GM19324 (cell line): ENCODE results near the gene PLXNA4.
"Not testable (repeated sequence)": the region's sequence is repeated elsewhere in the genome, so short reads cannot be mapped to it uniquely, and the experiment has no call there.

Experiments used
- ATAC-seq: cut with Tn5 transposase; IDR thresholded peaks from one replicate; pipeline ENCODE4 v1.9.1; 2021; ENCODE audit warnings: mild to moderate bottlenecking, moderate library complexity; ENCODE audit not compliant: unreplicated experiment, low FRiP score

Gene PLXNA4

GRCh38 chr7:132197772-132198171 is 378.5 kb downstream of the PLXNA4 start:
- no peak for ATAC-seq

- ATAC-seq, result no peak
Observed at GRCh38 chr7:132193898-132194297, 382.4 kb downstream of the PLXNA4 start.

GRCh38 chr7:132192809-132193208 is 383.5 kb downstream of the PLXNA4 start:
- ATAC-seq, result no peak

GRCh38 chr7:132191418-132191817 is 384.9 kb downstream of the PLXNA4 start:
- no peak for ATAC-seq

GRCh38 chr7:132190683-132191082 is 385.6 kb downstream of the PLXNA4 start:
- ATAC-seq, result no peak

GRCh38 chr7:132189881-132190280 is 386.4 kb downstream of the PLXNA4 start:
- ATAC-seq, result no peak

GRCh38 chr7:132187869-132188789 is 388.1 kb downstream of the PLXNA4 start:
- no peak for ATAC-seq

GRCh38 chr7:132187391-132187790 is 388.9 kb downstream of the PLXNA4 start:
- ATAC-seq, result no peak

GRCh38 chr7:132185150-132185549 is 391.1 kb downstream of the PLXNA4 start:
- no peak for ATAC-seq

GRCh38 chr7:132183781-132184380 is 392.4 kb downstream of the PLXNA4 start:
- no peak for ATAC-seq

- ATAC-seq, result no peak
Observed at GRCh38 chr7:132182992-132183391, 393.3 kb downstream of the PLXNA4 start.

- no peak for ATAC-seq
Observed at GRCh38 chr7:132181946-132182685, 394.2 kb downstream of the PLXNA4 start.

- no peak for ATAC-seq
Observed at GRCh38 chr7:132181371-132181770, 394.9 kb downstream of the PLXNA4 start.

GRCh38 chr7:132180481-132180880 is 395.8 kb downstream of the PLXNA4 start:
- no peak for ATAC-seq

GRCh38 chr7:132179681-132180080 is 396.6 kb downstream of the PLXNA4 start:
- ATAC-seq, result no peak

GRCh38 chr7:132179080-132179430 is 397.2 kb downstream of the PLXNA4 start:
- ATAC-seq, result no peak

GRCh38 chr7:132178402-132179079 is 397.7 kb downstream of the PLXNA4 start:
- not testable (repeated sequence) for ATAC-seq

- ATAC-seq, result no peak
Observed at GRCh38 chr7:132177708-132178401, 398.4 kb downstream of the PLXNA4 start.

GRCh38 chr7:132176719-132177118 is 399.6 kb downstream of the PLXNA4 start:
- ATAC-seq, result no peak

- no peak for ATAC-seq
Observed at GRCh38 chr7:132171130-132171576, 405.1 kb downstream of the PLXNA4 start.
